Peyer's patch (tissue), 4 donors: ENCODE results near the gene EREG. TPM values are rescaled to one million over a fixed set of nuclear protein-coding genes. Genes with fewer than 3 reads are reported as not detected.

Source experiments
- DNase-seq, 3 donors: peaks; one replicate each; pipeline ENCODE4 v3.0.0-alpha.2; 2017 to 2019
- H3K27ac ChIP-seq, 4 donors: fragments of 200-600 bp; sonication (generic); one replicate each; pipeline ENCODE4 v1.5.1; 2016 to 2019
- H3K27me3 ChIP-seq, 2 donors: fragments of 200-600 bp; sonication (generic); one replicate each; pipeline ENCODE4 v1.5.1; 2019
- H3K36me3 ChIP-seq, 3 donors: fragments of 200-600 bp; sonication (generic); one replicate each; pipeline ENCODE4 v1.5.1; 2016 to 2019
- H3K4me1 ChIP-seq, 4 donors: fragments of 200-600 bp; sonication (generic); one replicate each; pipeline ENCODE4 v1.5.1; 2016 to 2019
- H3K4me3 ChIP-seq, 4 donors: fragments of 200-600 bp; sonication (generic); 1 replicate in 3 of 4; 2 replicates in 1 of 4; pipeline ENCODE4 v1.5.1; 2016 to 2019; ENCODE audit warnings: mild to moderate bottlenecking in 1 of 4
- H3K9me3 ChIP-seq, 4 donors: fragments of 200-600 bp; sonication (generic); one replicate each; pipeline ENCODE4 v1.5.1; 2016 to 2019; ENCODE audit warnings: mild to moderate bottlenecking in 1 of 4
- CTCF ChIP-seq, 6 experiments: fragments of 450-650 bp in 4 of 6; fragments of 200-600 bp in 2 of 6; sonication (generic) in 1 of 6; IDR thresholded peaks; one replicate each; pipeline ENCODE4 v1.5.1; 2017 to 2019; ENCODE audit warnings: antibody characterized with exemption in 6 of 6, mild to moderate bottlenecking in 3 of 6, moderate library complexity in 1 of 6
- POLR2A ChIP-seq, 2 donors: fragments of 450-650 bp; IDR thresholded peaks; one replicate each; pipeline ENCODE4 v1.5.1; 2017; ENCODE audit warnings: antibody characterized with exemption in 2 of 2, mild to moderate bottlenecking in 2 of 2, moderate library complexity in 2 of 2
- total RNA-seq, 4 donors: library from RNA; depleted of rRNA; stranded (reverse); fragments of >200 nt; gene quantifications; one replicate each; pipeline ENCODE4 v1.1.0, GENCODE V29; 2016

Gene EREG
- total RNA-seq, 4 donors from 2014 or later = 1.1 to 2.8 (median 1.7) TPM; not detected in 1

GRCh38 chr4:74410272-74410671 is 45.3 kb downstream of the EREG start:
- no peaks in the 10 kb centered on the region for H3K9me3 ChIP-seq
- no peaks in the 10 kb centered on the region for H3K36me3 ChIP-seq
- TF ChIP-seq CTCF (IDR thresholded peaks at IDR 0.05) (no peak), POLR2A (IDR thresholded peaks at IDR 0.05) (no peak)
- H3K4me3 ChIP-seq = no peak overlapping the region
- no peak for DNase-seq
- H3K27me3 ChIP-seq = no peaks in the 10 kb centered on the region
- no peaks in the 10 kb centered on the region for H3K4me1 ChIP-seq
- H3K27ac ChIP-seq = no peak overlapping the region

GRCh38 chr4:74412225-74412624 is 47.3 kb downstream of the EREG start:
- Histone ChIP-seq H3K36me3 (no peaks in the 10 kb centered on the region), H3K27me3 (no peaks in the 10 kb centered on the region), H3K4me1 (no peaks in the 10 kb centered on the region), H3K9me3 (no peaks in the 10 kb centered on the region), H3K4me3 (no peak overlapping the region), H3K27ac (no peak overlapping the region)
- TF ChIP-seq POLR2A (IDR thresholded peaks at IDR 0.05) (no peak), CTCF (IDR thresholded peaks at IDR 0.05) (no peak)
- no peak for DNase-seq

GRCh38 chr4:74413265-74413664 is 48.3 kb downstream of the EREG start:
- no peaks in the 10 kb centered on the region for H3K36me3 ChIP-seq
- no peak overlapping the region for H3K4me3 ChIP-seq
- H3K27me3 ChIP-seq = no peaks in the 10 kb centered on the region
- no peaks in the 10 kb centered on the region for H3K9me3 ChIP-seq
- H3K4me1 ChIP-seq = no peaks in the 10 kb centered on the region
- no peak for TF ChIP-seq CTCF (IDR thresholded peaks at IDR 0.05)
- H3K27ac ChIP-seq = no peak overlapping the region
- no peak for DNase-seq

GRCh38 chr4:74414149-74414809 is 49.3 kb downstream of the EREG start:
- Histone ChIP-seq H3K4me3 (no peak overlapping the region), H3K36me3 (no peaks in the 10 kb centered on the region), H3K27me3 (no peaks in the 10 kb centered on the region), H3K27ac (no peak overlapping the region), H3K4me1 (no peaks in the 10 kb centered on the region), H3K9me3 (no peaks in the 10 kb centered on the region)
- TF ChIP-seq CTCF (IDR thresholded peaks at IDR 0.05) (no peak), POLR2A (IDR thresholded peaks at IDR 0.05) (no peak)
- DNase-seq = no peak

GRCh38 chr4:74415602-74416300 is 50.8 kb downstream of the EREG start:
- H3K4me3 ChIP-seq = no peak overlapping the region
- H3K27ac ChIP-seq = no peak overlapping the region
- TF ChIP-seq CTCF (IDR thresholded peaks at IDR 0.05) (no peak), POLR2A (IDR thresholded peaks at IDR 0.05) (no peak)
- no peaks in the 10 kb centered on the region for H3K36me3 ChIP-seq
- no peaks in the 10 kb centered on the region for H3K4me1 ChIP-seq
- H3K9me3 ChIP-seq = no peaks in the 10 kb centered on the region
- H3K27me3 ChIP-seq = no peaks in the 10 kb centered on the region
- DNase-seq = no peak
